OCI-LY7 (cell line): ENCODE data around the gene CHST2. TPM values are rescaled to one million over a fixed set of nuclear protein-coding genes. Genes with fewer than 3 reads are reported as not detected.

ENCODE experiments used
- BruUV-seq: library from RNA; stranded (reverse); fragments of 400-500 nt; replicated peaks from 2 replicates; lab custom pipeline; 2021; lab: Mats Ljungman, UMichigan
- CTCF ChIA-PET: fragments of 300-600 bp; sonication (Branson Sonifier 250); formaldehyde crosslinking; loops from one replicate; lab custom pipeline; 2022; ENCODE audit warnings: antibody characterized with exemption; ENCODE audit not compliant: unreplicated experiment; lab: Charles Lee
- POLR2A ChIA-PET: fragments of 300-600 bp; sonication (Branson Sonifier 250); formaldehyde crosslinking; loops from one replicate; lab custom pipeline; 2022; ENCODE audit warnings: antibody characterized with exemption; lab: Charles Lee
- DNase-seq: peaks from one replicate; pipeline ENCODE4 v3.0.0-alpha.2; 2015; ENCODE audit warnings: low spot score
- H2AFZ ChIP-seq: fragments of 200-600 bp; sonication (generic), shearing (Covaris generic); 2 replicates; pipeline ENCODE4 v1.6.1; 2014; ENCODE audit warnings: mild to moderate bottlenecking, antibody characterized with exemption, low read length, moderate library complexity
- H3K27ac ChIP-seq: fragments of 200-600 bp; sonication (generic); 2 replicates; pipeline ENCODE4 v1.5.1; 2014; ENCODE audit warnings: mixed run types, low read depth, mild to moderate bottlenecking, moderate library complexity, low read length, inconsistent platforms; ENCODE audit not compliant: poor library complexity, severe bottlenecking
- H3K36me3 ChIP-seq: fragments of 200-600 bp; sonication (generic); 2 replicates; pipeline ENCODE4 v1.6.1; 2014; ENCODE audit warnings: mild to moderate bottlenecking, antibody characterized with exemption, low read length, moderate library complexity, mixed read lengths; ENCODE audit not compliant: insufficient read depth
- H3K4me1 ChIP-seq: fragments of 200-600 bp; sonication (generic); 2 replicates; pipeline ENCODE4 v1.5.1; 2014; ENCODE audit warnings: mild to moderate bottlenecking, low read length; ENCODE audit not compliant: insufficient read depth, poor library complexity, severe bottlenecking
- H3K4me2 ChIP-seq: fragments of 200-600 bp; sonication (generic); 2 replicates; pipeline ENCODE4 v1.6.1; 2014; ENCODE audit warnings: mild to moderate bottlenecking, low read length
- H3K4me3 ChIP-seq: fragments of 200-600 bp; sonication (generic); 2 replicates; pipeline ENCODE4 v1.5.1; 2014; ENCODE audit warnings: mild to moderate bottlenecking, low read depth, low read length; ENCODE audit not compliant: poor library complexity, severe bottlenecking
- H3K79me2 ChIP-seq: fragments of 200-600 bp; sonication (generic); 2 replicates; pipeline ENCODE4 v1.6.1; 2016; ENCODE audit warnings: low read depth, mild to moderate bottlenecking, low read length, moderate library complexity, mixed read lengths; ENCODE audit not compliant: insufficient read depth
- H3K9me2 ChIP-seq: fragments of 200-600 bp; sonication (generic); 2 replicates; pipeline ENCODE4 v1.6.1; 2016; ENCODE audit warnings: mild to moderate bottlenecking, low read length, mixed read lengths; ENCODE audit not compliant: insufficient read depth
- H3K9me3 ChIP-seq: fragments of 200-600 bp; sonication (generic); 2 replicates; pipeline ENCODE4 v1.6.1; 2014; ENCODE audit warnings: mild to moderate bottlenecking, mixed run types, low read length, mixed read lengths
- H4K20me1 ChIP-seq: fragments of 200-600 bp; sonication (generic); 2 replicates; pipeline ENCODE4 v1.6.1; 2014; ENCODE audit warnings: mild to moderate bottlenecking, antibody characterized with exemption, low read length, moderate library complexity, mixed read lengths; ENCODE audit not compliant: insufficient read depth
- CTCF ChIP-seq: fragments of 200-600 bp; sonication (generic); conservative IDR thresholded peaks from 2 replicates; pipeline ENCODE4 v1.5.1; 2014; ENCODE audit warnings: mild to moderate bottlenecking, antibody characterized with exemption, low read length, moderate library complexity, mixed read lengths
- EZH2phosphoT487 ChIP-seq: fragments of 200-600 bp; sonication (generic); IDR thresholded peaks from 2 replicates; pipeline ENCODE4 v1.6.1; 2018; ENCODE audit warnings: low read depth, borderline replicate concordance, mild to moderate bottlenecking, mixed run types, antibody characterized with exemption, low read length, moderate library complexity, mixed read lengths
- intact Hi-C: fragments of 100-400 bp; cut with micrococcal nuclease; formaldehyde crosslinking; loops from one replicate; pipeline ENCODE4 v1.10.0; 2022; ENCODE audit not compliant: unreplicated experiment
- total RNA-seq, 2 experiments: library from RNA; depleted of rRNA in 1 of 2; stranded (reverse); fragments of >200 nt in 1 of 2; shearing (Covaris generic) in 1 of 2; gene quantifications; 2 replicates each; pipeline ENCODE4 v1.2.3, GENCODE V29; 2014 to 2022

Gene CHST2
- total RNA-seq, 2 experiments from 2014 or later: 1.2 TPM

DNA sequence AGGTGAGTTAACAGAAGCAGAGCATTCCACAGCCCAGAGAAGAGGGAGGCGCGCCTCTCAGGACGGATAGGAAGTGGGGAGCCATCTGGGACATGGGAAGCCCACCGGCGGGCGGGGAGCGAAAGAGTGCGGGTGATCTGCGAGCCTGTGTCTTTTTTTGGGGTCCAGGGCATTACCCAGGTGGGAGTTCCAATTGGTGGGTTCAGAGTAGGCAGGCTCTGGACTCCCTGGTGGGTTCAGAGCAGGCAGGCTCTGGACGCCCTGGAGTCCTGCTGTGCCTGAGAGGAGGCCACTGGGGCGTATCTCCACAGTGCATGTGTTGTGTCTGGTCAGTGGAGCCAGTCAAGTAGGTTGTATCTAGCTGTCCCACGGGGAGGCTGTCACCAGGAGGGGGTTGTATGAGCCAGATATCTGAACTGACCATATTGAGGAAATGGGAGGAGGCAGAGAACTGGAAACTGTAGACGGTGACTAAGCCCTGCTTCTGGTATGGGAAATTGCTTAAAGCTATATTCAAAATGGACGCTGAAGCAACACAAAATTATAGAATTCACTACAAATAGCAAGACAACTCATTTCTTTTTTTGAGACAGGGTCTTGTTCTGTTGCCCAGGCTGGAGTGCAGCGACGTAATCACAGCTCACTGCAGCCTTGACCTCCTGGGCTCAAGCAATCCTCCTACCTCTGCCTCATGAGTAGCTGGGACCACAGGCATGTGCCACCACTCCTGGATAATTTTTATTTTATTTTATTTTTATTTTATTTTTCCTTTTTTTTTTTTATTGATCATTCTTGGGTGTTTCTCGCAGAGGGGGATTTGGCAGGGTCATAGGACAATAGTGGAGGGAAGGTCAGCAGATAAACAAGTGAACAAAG is 34.5 kb upstream of the CHST2 start:
- POLR2A ChIA-PET: interaction anchor here (0.6 to 0.7 kb wide), 2 partner anchors 232 to 1311 kb away, joined by 3 to 4 read pairs; no protein-coding TSS in a partner anchor
- Histone ChIP-seq H3K9me2 (no peaks in the 10 kb centered on the region), H2AFZ (no peak overlapping the region), H3K36me3 (no peaks in the 10 kb centered on the region), H3K4me1 (peaks cover 11% of the 10 kb centered on the region), H3K79me2 (no peaks in the 10 kb centered on the region), H4K20me1 (no peaks in the 10 kb centered on the region), H3K4me2 (no peak overlapping the region), H3K4me3 (no peak overlapping the region), H3K27ac (no peak overlapping the region), H3K9me3 (no peaks in the 10 kb centered on the region)
- CTCF ChIA-PET: no interaction called here
- TF ChIP-seq CTCF (no peak), EZH2phosphoT487 (no peak)
- DNase-seq: no peak
- no TSS peak for BruUV-seq
- intact Hi-C loops: no loop called here

GRCh38 chr3:143088835-143089234 is 30.7 kb upstream of the CHST2 start:
- Histone ChIP-seq H3K9me2 (no peaks in the 10 kb centered on the region), H3K4me2 (no peak overlapping the region), H3K4me1 (no peaks in the 10 kb centered on the region), H2AFZ (no peak overlapping the region), H3K4me3 (no peak overlapping the region), H4K20me1 (no peaks in the 10 kb centered on the region), H3K79me2 (no peaks in the 10 kb centered on the region), H3K36me3 (no peaks in the 10 kb centered on the region), H3K9me3 (no peaks in the 10 kb centered on the region), H3K27ac (no peak overlapping the region)
- POLR2A ChIA-PET: no interaction called here
- no TSS peak for BruUV-seq
- no peak for DNase-seq
- intact Hi-C loops: no loop called here
- TF ChIP-seq CTCF (no peak), EZH2phosphoT487 (no peak)
- CTCF ChIA-PET: no interaction called here

GRCh38 chr3:143089965-143090364 is 29.6 kb upstream of the CHST2 start:
- H3K4me1 ChIP-seq: no peaks in the 10 kb centered on the region
- no peak overlapping the region for H2AFZ ChIP-seq
- ChIA-PET POLR2A (interaction anchor here (0.7 kb wide), 1 partner anchor 22 kb away, joined by 4 read pairs; no protein-coding TSS in a partner anchor), CTCF (no interaction called here)
- no peaks in the 10 kb centered on the region for H3K9me2 ChIP-seq
- intact Hi-C loops: no loop called here
- no peak overlapping the region for H3K4me3 ChIP-seq
- no peaks in the 10 kb centered on the region for H4K20me1 ChIP-seq
- H3K36me3 ChIP-seq: no peaks in the 10 kb centered on the region
- no peak overlapping the region for H3K4me2 ChIP-seq
- BruUV-seq: no TSS peak
- DNase-seq: no peak
- no peaks in the 10 kb centered on the region for H3K9me3 ChIP-seq
- TF ChIP-seq EZH2phosphoT487 (no peak), CTCF (no peak)
- H3K27ac ChIP-seq: no peak overlapping the region
- H3K79me2 ChIP-seq: no peaks in the 10 kb centered on the region
